ENCODE data around the gene CEP104. TPM values are rescaled to one million over a fixed set of nuclear protein-coding genes. Genes with fewer than 3 reads are reported as not detected.
A peak's percentile ranks its signal among the peaks of the same experiment; 100 is the strongest.

The CEP104 gene
- total RNA-seq, 1 experiment from 2014 or later, result 47.7 TPM

- Histone ChIP-seq H3K9me2 (ENCODE audit: insufficient read depth) (no peaks in the 10 kb centered on the region), H3K9me3 (ENCODE audit: insufficient read depth, low read depth) (no peaks in the 10 kb centered on the region), H2AFZ (no peak overlapping the region), H3F3A (ENCODE audit: insufficient read depth, low read depth) (no peaks in the 10 kb centered on the region; the same call in 1 of the 2 replicates), H3K4me2 (no peak overlapping the region), H3K27ac (no peak overlapping the region), H4K20me1 (ENCODE audit: insufficient read depth) (peaks cover 28% of the 10 kb centered on the region), H3K4me3 (no peak overlapping the region), H3K36me3 (ENCODE audit: low read depth) (peaks cover 19% of the 10 kb centered on the region), H3K27me3 (ENCODE audit: insufficient read depth, low read depth) (no peaks in the 10 kb centered on the region), H3K4me1 (replicated peaks; ENCODE audit: insufficient read depth) (no peaks in the 10 kb centered on the region), H3K79me2 (ENCODE audit: low read depth) (no peaks in the 10 kb centered on the region)
- CTCF ChIA-PET, result no interaction called here
- POLR2A ChIA-PET (ENCODE audit: unreplicated experiment), result no interaction called here
- no peak for DNase-seq
- intact Hi-C loops (cut with micrococcal nuclease; ENCODE audit: unreplicated experiment), result no loop called here
- TF ChIP-seq EZH2 (IDR thresholded peaks at IDR 0.05; ENCODE audit: low read depth) (no peak), CTCF (conservative IDR thresholded peaks at IDR 0.05) (peak; percentile 45)
- BruUV-seq (replicated peaks), result no TSS peak
Measured at GRCh38 chr1:3785456-3786157, 71.4 kb downstream of the CEP104 start.

- peaks cover 28% of the 10 kb centered on the region for H4K20me1 ChIP-seq (ENCODE audit: insufficient read depth)
- H3K4me2 ChIP-seq, result no peak overlapping the region
- H3K27ac ChIP-seq, result no peak overlapping the region
- H3K36me3 ChIP-seq (ENCODE audit: low read depth), result peaks cover 25% of the 10 kb centered on the region
- intact Hi-C loops (cut with micrococcal nuclease; ENCODE audit: unreplicated experiment), result no loop called here
- ChIA-PET POLR2A (ENCODE audit: unreplicated experiment) (no interaction called here), CTCF (no interaction called here)
- H3K9me2 ChIP-seq (ENCODE audit: insufficient read depth), result no peaks in the 10 kb centered on the region
- DNase-seq, result no peak
- H2AFZ ChIP-seq, result no peak overlapping the region
- no peaks in the 10 kb centered on the region for H3K9me3 ChIP-seq (ENCODE audit: insufficient read depth, low read depth)
- H3K4me3 ChIP-seq, result no peak overlapping the region
- H3K4me1 ChIP-seq (replicated peaks; ENCODE audit: insufficient read depth), result no peaks in the 10 kb centered on the region
- H3F3A ChIP-seq (ENCODE audit: insufficient read depth, low read depth), result no peaks in the 10 kb centered on the region; the same call in 1 of the 2 replicates
- TF ChIP-seq EZH2 (IDR thresholded peaks at IDR 0.05; ENCODE audit: low read depth) (no peak), CTCF (conservative IDR thresholded peaks at IDR 0.05) (no peak)
- no peaks in the 10 kb centered on the region for H3K27me3 ChIP-seq (ENCODE audit: insufficient read depth, low read depth)
- no TSS peak for BruUV-seq (replicated peaks)
- H3K79me2 ChIP-seq (ENCODE audit: low read depth), result no peaks in the 10 kb centered on the region
Measured at GRCh38 chr1:3785045-3785444, 72.0 kb downstream of the CEP104 start.

- intact Hi-C loops (cut with micrococcal nuclease; ENCODE audit: unreplicated experiment), result no loop called here
- Histone ChIP-seq H3K9me3 (ENCODE audit: insufficient read depth, low read depth) (no peaks in the 10 kb centered on the region), H3K9me2 (ENCODE audit: insufficient read depth) (no peaks in the 10 kb centered on the region), H3K4me1 (replicated peaks; ENCODE audit: insufficient read depth) (no peaks in the 10 kb centered on the region), H3K79me2 (ENCODE audit: low read depth) (no peaks in the 10 kb centered on the region), H3K27me3 (ENCODE audit: insufficient read depth, low read depth) (no peaks in the 10 kb centered on the region), H3K36me3 (ENCODE audit: low read depth) (peaks cover 28% of the 10 kb centered on the region), H3K4me2 (no peak overlapping the region), H4K20me1 (ENCODE audit: insufficient read depth) (peaks cover 20% of the 10 kb centered on the region), H3K4me3 (no peak overlapping the region), H3F3A (ENCODE audit: insufficient read depth, low read depth) (no peaks in the 10 kb centered on the region; the same call in 1 of the 2 replicates), H3K27ac (no peak overlapping the region), H2AFZ (no peak overlapping the region)
- ChIA-PET POLR2A (ENCODE audit: unreplicated experiment) (no interaction called here), CTCF (no interaction called here)
- TF ChIP-seq EZH2 (IDR thresholded peaks at IDR 0.05; ENCODE audit: low read depth), result no peak
- no peak for TF ChIP-seq CTCF (conservative IDR thresholded peaks at IDR 0.05)
- BruUV-seq (replicated peaks), result no TSS peak
- no peak for DNase-seq
Measured at GRCh38 chr1:3783651-3784474, 73.1 kb downstream of the CEP104 start.

All from PC-9 (cell line).